Measurements from ENCODE around the gene STIM2. TPM values are rescaled to one million over a fixed set of nuclear protein-coding genes. Genes with fewer than 3 reads are reported as not detected.

Gene STIM2
- total RNA-seq, 3 donors from 2014 or later, result 22.2 to 32.4 (median 23.5) TPM

DNA sequence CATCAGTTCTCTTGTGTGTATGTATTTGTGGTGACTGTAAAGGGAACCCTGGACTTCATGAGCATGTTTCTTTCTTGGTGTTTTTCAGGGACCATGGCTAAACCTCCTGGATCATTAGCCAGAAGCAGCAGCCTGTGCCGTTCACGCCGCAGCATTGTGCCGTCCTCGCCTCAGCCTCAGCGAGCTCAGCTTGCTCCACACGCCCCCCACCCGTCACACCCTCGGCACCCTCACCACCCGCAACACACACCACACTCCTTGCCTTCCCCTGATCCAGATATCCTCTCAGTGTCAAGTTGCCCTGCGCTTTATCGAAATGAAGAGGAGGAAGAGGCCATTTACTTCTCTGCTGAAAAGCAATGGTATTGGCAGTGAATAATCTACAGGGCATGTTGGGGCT, 157.0 kb downstream of the STIM2 start:
- Histone ChIP-seq H3K4me1 (ENCODE audit: low read depth) (no peaks in the 10 kb centered on the region), H3K9me3 (no peaks in the 10 kb centered on the region), H3K4me3 (no peak overlapping the region), H3K36me3 (ENCODE audit: low read depth) (no peaks in the 10 kb centered on the region)
- ATAC-seq, result no peak
- intact Hi-C loops (cut with DNase I, micrococcal nuclease), result loop anchor here in 1 of 2 donors (10.0 kb wide), 1 partner anchor 563 kb away; no protein-coding TSS in a partner anchor
- DNase-seq, result no peak
- TF ChIP-seq, protein P1, sequence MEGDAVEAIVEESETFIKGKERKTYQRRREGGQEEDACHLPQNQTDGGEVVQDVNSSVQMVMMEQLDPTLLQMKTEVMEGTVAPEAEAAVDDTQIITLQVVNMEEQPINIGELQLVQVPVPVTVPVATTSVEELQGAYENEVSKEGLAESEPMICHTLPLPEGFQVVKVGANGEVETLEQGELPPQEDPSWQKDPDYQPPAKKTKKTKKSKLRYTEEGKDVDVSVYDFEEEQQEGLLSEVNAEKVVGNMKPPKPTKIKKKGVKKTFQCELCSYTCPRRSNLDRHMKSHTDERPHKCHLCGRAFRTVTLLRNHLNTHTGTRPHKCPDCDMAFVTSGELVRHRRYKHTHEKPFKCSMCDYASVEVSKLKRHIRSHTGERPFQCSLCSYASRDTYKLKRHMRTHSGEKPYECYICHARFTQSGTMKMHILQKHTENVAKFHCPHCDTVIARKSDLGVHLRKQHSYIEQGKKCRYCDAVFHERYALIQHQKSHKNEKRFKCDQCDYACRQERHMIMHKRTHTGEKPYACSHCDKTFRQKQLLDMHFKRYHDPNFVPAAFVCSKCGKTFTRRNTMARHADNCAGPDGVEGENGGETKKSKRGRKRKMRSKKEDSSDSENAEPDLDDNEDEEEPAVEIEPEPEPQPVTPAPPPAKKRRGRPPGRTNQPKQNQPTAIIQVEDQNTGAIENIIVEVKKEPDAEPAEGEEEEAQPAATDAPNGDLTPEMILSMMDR (IDR thresholded peaks at IDR 0.05), result no peak

DNA sequence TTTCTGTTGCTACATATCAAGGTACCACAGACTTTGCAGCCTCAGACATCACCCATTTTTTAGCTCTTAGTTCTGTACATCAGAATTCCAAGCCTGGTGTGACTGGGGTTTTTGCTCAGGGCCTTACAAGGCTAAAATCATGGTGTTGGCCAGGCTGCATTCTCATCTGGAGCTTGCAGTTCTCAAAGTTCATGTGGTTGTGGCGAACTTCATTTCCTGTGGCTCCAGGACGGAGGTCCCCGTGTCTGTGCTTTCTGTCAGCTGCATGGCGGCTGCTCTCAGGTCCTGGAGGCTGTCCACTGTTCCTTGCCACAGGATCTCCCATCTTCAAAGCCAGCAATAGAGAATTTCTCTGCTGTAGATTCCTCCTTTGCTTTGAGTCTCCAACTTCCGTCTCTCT, 157.4 kb downstream of the STIM2 start:
- no peak overlapping the region for H3K4me3 ChIP-seq
- no peaks in the 10 kb centered on the region for H3K36me3 ChIP-seq (ENCODE audit: low read depth)
- intact Hi-C loops (cut with DNase I, micrococcal nuclease), result loop anchor here in 1 of 2 donors (10.0 kb wide), 1 partner anchor 563 kb away; no protein-coding TSS in a partner anchor
- no peaks in the 10 kb centered on the region for H3K4me1 ChIP-seq (ENCODE audit: low read depth)
- ATAC-seq, result no peak
- DNase-seq, result no peak
- no peaks in the 10 kb centered on the region for H3K9me3 ChIP-seq
- TF ChIP-seq, protein P1 (IDR thresholded peaks at IDR 0.05), result no peak

DNA sequence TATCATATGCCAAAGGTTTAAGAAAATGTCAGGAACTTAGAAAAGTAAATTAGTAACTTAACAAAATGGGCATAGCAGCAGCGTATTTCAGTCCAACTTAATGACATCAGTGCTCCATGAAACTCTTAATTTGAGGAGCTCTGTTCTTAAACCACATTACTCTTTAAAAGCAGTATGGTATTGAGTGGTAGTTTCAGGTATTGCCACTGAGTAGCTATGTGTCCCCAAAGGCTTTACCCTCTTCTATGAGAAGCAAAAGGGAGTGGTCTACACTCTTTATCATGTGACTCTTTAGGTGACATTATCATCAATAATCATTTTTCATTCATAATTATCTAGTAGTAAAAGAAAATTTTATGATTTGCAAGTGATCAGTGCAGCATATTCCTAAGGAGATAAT, 158.3 kb downstream of the STIM2 start:
- DNase-seq (no peak), ATAC-seq (no peak)
- Histone ChIP-seq H3K9me3 (no peaks in the 10 kb centered on the region), H3K4me1 (ENCODE audit: low read depth) (no peaks in the 10 kb centered on the region), H3K36me3 (ENCODE audit: low read depth) (no peaks in the 10 kb centered on the region), H3K4me3 (no peak overlapping the region)
- TF ChIP-seq, protein P1 (IDR thresholded peaks at IDR 0.05), result no peak
- intact Hi-C loops (cut with DNase I, micrococcal nuclease), result loop anchor here in 1 of 2 donors (10.0 kb wide), 1 partner anchor 564 kb away; no protein-coding TSS in a partner anchor

DNA sequence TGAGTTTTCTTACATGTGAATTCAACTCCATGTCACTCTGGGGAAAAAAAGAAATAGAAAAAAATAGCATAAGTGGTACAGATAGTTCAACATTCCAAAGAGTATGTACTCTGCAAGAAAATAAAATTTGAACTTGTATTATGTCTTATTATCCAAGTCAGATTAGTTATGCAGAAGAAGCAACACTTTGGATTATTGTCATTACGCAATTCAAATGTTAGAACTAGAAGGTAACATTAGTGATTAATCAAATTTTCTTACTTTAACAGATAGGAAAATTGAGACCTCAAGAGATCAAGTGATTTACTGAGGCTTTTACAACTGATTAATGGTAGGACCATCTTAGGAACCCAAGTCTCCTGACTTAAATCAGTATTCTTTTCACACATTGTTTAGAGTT, 159.1 kb downstream of the STIM2 start:
- TF ChIP-seq, protein P1 (IDR thresholded peaks at IDR 0.05), result no peak
- intact Hi-C loops (cut with DNase I, micrococcal nuclease), result loop anchor here in 1 of 2 donors (10.0 kb wide), 1 partner anchor 565 kb away; no protein-coding TSS in a partner anchor
- no peak for DNase-seq
- H3K36me3 ChIP-seq (ENCODE audit: low read depth), result no peaks in the 10 kb centered on the region
- H3K4me1 ChIP-seq (ENCODE audit: low read depth), result no peaks in the 10 kb centered on the region
- no peak overlapping the region for H3K4me3 ChIP-seq
- no peaks in the 10 kb centered on the region for H3K9me3 ChIP-seq
- ATAC-seq, result no peak

DNA sequence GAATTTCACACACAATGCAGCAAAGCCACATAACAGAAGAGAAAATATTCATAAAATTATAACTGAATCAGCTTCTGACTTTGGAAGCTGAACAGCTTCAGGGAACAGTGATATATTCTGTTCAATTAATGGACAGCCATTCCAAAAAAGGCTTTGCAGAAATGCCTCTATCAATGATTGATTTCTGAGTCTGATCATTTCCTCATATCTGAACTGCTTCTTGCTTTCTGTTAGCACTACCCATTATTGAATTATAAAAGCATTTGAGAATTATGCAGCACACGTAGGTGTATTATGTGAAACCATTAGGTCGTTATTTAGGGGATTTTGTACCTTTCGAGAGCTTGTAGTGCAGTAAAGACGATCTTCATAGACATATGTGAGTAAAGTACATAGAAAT, 159.6 kb downstream of the STIM2 start:
- intact Hi-C loops (cut with DNase I, micrococcal nuclease), result no loop called here

More for the DNA sequence above, 159.6 kb downstream of the STIM2 start:
- Histone ChIP-seq H3K9me3 (no peaks in the 10 kb centered on the region), H3K36me3 (ENCODE audit: low read depth) (no peaks in the 10 kb centered on the region), H3K4me3 (no peak overlapping the region), H3K4me1 (ENCODE audit: low read depth) (no peaks in the 10 kb centered on the region)
- TF ChIP-seq, protein P1 (IDR thresholded peaks at IDR 0.05), result no peak
- DNase-seq, result no peak
- ATAC-seq, result no peak

All from mucosa of descending colon (tissue), 3 donors.